ENCODE measurements around the gene SLC24A3.

GRCh38 chr20:19727251-19727847 is 514.9 kb downstream of the SLC24A3 start:
- TF ChIP-seq CTCF (IDR thresholded peaks at IDR 0.05; ENCODE audit: insufficient read depth, low read depth, low read length) (no peak), EZH2 (IDR thresholded peaks at IDR 0.05; ENCODE audit: insufficient read depth, low read length) (no peak)

All from astrocyte (in vitro differentiated cells and primary cell).